CD4-positive, alpha-beta T cell treated with Interferon gamma for 1 hour (primary cell): ENCODE measurements around the gene SELENBP1.
"Not testable (repeated sequence)": the region's sequence is repeated elsewhere in the genome, so short reads cannot be mapped to it uniquely, and the experiment has no call there.

Experiments used
- DNase-seq: peaks from one replicate; pipeline ENCODE4 v3.0.0-alpha.2; 2020

The SELENBP1 gene

GRCh38 chr1:151372058-151372934 lies at the start of gene SELENBP1:
Gene SELENBP1, minus strand, starts transcription at chr1:151372705. Its CDS starts 64 bp downstream, at chr1:151372641.
- no peak for DNase-seq

- no peak for DNase-seq
Measured at GRCh38 chr1:151419819-151420218, 47.3 kb upstream of the SELENBP1 start.

GRCh38 chr1:151418081-151418480 lies 45.6 kb upstream of the SELENBP1 start:
- no peak for DNase-seq

GRCh38 chr1:151416231-151416630 lies 43.7 kb upstream of the SELENBP1 start:
- DNase-seq, result no peak

- DNase-seq, result no peak
Measured at GRCh38 chr1:151411884-151412283, 39.4 kb upstream of the SELENBP1 start.

- no peak for DNase-seq
Measured at GRCh38 chr1:151408891-151409290, 36.4 kb upstream of the SELENBP1 start.

- no peak for DNase-seq
Measured at GRCh38 chr1:151407304-151407703, 34.8 kb upstream of the SELENBP1 start.

- DNase-seq, result no peak
Measured at GRCh38 chr1:151406176-151406575, 33.7 kb upstream of the SELENBP1 start.

GRCh38 chr1:151405187-151405951 lies 32.9 kb upstream of the SELENBP1 start:
- no peak for DNase-seq

- DNase-seq, result no peak
Measured at GRCh38 chr1:151403612-151404011, 31.1 kb upstream of the SELENBP1 start.

GRCh38 chr1:151402764-151403163 lies 30.3 kb upstream of the SELENBP1 start:
- no peak for DNase-seq

- no peak for DNase-seq
Measured at GRCh38 chr1:151401860-151402259, 29.4 kb upstream of the SELENBP1 start.

- DNase-seq, result no peak
Measured at GRCh38 chr1:151401125-151401788, 28.8 kb upstream of the SELENBP1 start.

GRCh38 chr1:151399324-151400171 lies 27.0 kb upstream of the SELENBP1 start, which contains the start of gene PSMB4:
Gene PSMB4, plus strand, starts transcription at chr1:151399573. Its CDS starts 15 bp downstream, at chr1:151399588.
- peak; percentile 86 for DNase-seq

GRCh38 chr1:151396265-151396664 lies 23.8 kb upstream of the SELENBP1 start:
- not testable (repeated sequence) for DNase-seq

GRCh38 chr1:151393583-151393982 lies 21.1 kb upstream of the SELENBP1 start:
- no peak for DNase-seq

GRCh38 chr1:151391079-151391563 lies 18.6 kb upstream of the SELENBP1 start:
- no peak for DNase-seq

- DNase-seq, result not testable (repeated sequence)
Measured at GRCh38 chr1:151390221-151391078, 17.9 kb upstream of the SELENBP1 start.

GRCh38 chr1:151386002-151386401 lies 13.5 kb upstream of the SELENBP1 start:
- no peak for DNase-seq

- no peak for DNase-seq
Measured at GRCh38 chr1:151384584-151384983, 12.1 kb upstream of the SELENBP1 start.
